HEK293 (cell line): ENCODE results near the gene NBPF3.

Experiments
- CTCF ChIP-seq: fragments of 450-650 bp; formaldehyde crosslinking; IDR thresholded peaks from 2 replicates; pipeline ENCODE4 v1.5.1; 2016; ENCODE audit warnings: missing biosample characterization, missing genetic modification characterization
- KLF16 ChIP-seq: fragments of 450-650 bp; formaldehyde crosslinking; IDR thresholded peaks from 2 replicates; pipeline ENCODE4 v1.5.1; 2017; ENCODE audit warnings: missing biosample characterization, missing genetic modification characterization
- KLF9 ChIP-seq: fragments of 450-650 bp; formaldehyde crosslinking; IDR thresholded peaks from 2 replicates; pipeline ENCODE4 v1.5.1; 2016; ENCODE audit warnings: missing biosample characterization, missing genetic modification characterization, low read depth
- ZNF175 ChIP-seq: fragments of 450-650 bp; formaldehyde crosslinking; IDR thresholded peaks from 2 replicates; pipeline ENCODE4 v1.5.1; 2016; ENCODE audit warnings: missing biosample characterization, missing genetic modification characterization

GRCh38 chr1:21530368-21531016 is 90.6 kb downstream of the NBPF3 start:
- TF ChIP-seq KLF9 (no peak), ZNF175 (tag by site-specific recombination) (no peak), KLF16 (tag by site-specific recombination) (no peak), CTCF (no peak)
